ENCODE measurements around the gene RAB36. TPM values are rescaled to one million over a fixed set of nuclear protein-coding genes. Genes with fewer than 3 reads are reported as not detected.

RAB36 gene
- total RNA-seq, 1 donor from 2014 or later = 0.77 TPM

DNA sequence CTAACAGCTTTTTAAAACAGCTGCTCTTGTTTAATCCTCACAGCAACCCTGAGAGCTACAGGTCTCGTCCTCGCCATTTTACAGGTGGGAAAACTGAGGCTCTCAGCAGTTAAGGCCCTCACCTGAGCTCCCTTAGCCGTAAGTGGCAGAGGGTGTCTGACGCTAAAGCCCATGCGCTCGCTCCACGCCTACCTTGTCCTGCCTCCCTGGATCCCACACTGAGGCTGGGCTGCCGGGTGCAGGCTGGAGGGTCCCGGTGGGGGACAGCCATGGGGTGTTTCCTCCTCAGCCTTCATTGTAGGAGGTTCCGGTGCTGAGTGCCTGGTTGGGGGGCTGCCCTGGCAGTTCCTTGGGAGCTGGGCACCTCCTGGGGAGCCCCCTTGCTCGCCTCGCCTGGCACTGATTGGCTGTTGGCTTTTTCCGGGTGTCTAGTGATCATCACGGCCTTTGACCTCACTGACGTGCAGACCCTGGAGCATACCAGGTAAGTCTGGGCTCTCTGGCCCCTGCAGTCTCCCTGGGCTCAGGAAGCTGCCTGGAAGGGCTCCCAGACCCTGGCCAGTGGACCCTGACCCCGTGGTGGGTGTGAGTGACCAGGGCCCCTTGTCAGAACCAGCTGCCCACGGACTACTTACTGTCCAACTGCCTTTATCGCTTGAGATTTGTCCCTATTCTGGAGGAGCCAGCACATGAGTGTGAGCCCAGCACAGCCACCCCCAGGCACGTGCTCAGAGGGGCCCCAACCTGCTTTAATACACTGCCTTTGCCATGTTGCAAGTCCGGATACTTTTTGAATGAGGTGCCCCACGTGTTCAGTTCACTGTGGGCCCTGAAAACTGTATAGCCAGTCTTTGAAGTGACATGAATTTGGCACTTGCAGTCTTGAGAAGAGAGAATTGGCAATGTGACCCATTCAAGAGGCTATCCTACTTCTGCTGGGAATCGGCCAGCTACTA is 12.6 kb downstream of the RAB36 start:
- no peak for DNase-seq (ENCODE audit: low read depth in 2 of 2)

DNA sequence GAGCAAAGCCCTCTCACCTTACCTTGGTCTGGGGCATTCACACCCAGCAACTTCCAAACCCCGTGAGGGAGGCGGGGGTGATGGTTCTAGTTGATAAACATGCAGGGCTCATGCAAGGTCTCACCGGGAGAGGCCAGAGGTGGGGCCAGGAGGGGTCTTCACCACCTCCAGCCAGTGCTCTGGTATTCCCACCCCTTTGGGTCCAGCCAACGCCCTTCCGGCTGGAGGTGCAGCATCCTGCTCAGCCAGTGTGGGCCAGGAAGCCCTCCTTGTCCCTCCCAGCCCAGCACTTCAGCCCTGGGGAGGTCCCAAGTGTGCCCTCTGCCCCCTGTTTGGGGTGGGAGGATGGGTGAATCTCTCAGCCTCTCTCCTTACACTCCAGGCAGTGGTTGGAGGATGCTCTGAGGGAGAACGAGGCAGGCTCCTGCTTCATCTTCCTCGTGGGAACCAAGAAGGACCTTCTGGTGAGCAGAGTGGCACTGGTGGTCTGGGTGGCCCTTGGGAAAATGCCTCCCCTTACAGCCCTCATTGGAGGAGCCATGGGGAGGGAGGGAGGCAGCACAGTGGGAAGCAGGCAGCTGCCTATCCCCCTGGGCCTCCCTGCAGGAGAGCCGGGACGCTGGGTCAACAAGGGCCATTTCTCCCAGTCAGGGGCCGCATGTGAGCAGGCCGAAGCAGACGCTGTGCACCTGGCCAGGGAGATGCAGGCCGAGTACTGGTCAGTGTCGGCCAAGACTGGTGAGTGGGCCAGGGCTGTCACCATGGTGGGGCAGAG is 13.4 kb downstream of the RAB36 start:
- no peak for DNase-seq (ENCODE audit: low read depth in 2 of 2)

DNA sequence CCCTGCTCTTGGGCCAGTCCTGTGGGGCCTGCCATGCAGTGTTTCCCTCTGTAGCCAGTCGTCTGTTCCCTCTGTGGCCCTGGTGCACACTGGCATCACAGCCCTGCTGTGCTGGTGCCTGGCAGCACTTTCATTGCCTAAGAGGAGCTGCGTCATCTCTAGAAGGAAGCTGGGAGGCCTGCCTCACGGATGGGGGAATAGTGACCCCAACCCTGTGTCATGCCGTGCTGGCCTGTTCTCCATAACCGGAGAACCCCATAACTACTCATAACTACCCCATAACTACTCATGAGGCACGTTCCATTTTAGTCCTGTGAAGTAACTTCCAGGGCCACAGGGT is 14.0 kb downstream of the RAB36 start:
- DNase-seq (ENCODE audit: low read depth in 2 of 2) = no peak

DNA sequence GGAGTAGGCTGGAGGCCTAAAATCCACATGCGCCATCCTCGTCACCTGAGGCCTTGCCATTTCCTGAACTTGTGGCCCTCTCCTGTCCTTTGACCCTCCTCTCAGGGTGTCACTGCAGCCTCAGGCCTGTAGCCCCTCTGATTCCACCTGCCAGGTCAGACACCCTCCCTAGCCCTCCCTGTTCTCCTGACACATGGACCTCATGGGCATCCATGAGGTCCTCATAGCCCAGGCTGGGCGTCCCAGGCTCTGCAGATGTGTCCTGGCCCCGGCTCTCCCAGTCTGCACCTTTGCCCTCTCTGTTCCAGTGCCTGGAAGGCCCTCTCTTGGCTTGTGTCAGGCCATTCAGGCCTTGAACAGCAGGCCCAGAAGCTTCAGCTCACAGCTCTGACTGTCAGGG is 15.8 kb downstream of the RAB36 start:
- no peak for DNase-seq (ENCODE audit: low read depth in 2 of 2)

DNA sequence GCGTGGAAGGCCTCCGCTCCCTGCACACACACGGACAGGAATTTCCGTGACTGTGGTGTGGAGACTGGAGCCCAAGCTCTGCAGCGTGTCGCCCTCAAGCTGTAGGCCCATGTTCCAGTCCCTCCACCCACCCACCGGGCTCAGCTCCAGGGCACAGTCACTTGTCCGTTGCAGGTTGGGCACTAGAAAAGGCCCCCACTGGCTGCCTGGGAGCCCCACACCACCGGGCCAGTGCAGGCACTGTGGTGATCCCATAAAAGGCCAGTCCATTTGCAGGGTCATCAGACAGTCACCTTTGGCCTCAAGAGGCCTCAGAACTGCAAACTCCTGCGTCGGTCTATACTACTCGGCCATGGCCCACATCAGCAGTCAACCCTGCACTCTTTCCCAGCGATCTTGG is 16.3 kb downstream of the RAB36 start:
- no peak for DNase-seq (ENCODE audit: low read depth in 2 of 2)

DNA sequence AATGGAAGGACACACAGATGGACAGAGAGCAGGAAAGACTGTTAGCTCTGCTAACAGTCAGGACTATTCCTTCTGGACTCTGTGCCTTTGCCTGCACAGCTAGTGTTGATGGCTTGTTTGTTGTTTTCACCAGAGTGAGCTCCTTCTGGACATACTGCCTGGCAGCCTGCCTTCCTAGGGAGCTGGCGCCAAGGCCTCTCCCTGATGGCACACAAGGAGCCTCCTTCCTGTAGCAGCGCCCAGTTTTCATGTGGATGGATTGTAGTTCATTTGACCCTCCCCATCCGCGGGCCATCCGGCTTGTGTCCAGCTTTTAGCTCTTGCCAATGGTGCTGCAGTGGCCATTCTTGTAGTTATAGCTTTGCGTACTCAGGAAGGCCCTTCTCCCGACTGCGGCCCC is 18.4 kb downstream of the RAB36 start:
- DNase-seq (ENCODE audit: low read depth in 2 of 2) = no peak

DNA sequence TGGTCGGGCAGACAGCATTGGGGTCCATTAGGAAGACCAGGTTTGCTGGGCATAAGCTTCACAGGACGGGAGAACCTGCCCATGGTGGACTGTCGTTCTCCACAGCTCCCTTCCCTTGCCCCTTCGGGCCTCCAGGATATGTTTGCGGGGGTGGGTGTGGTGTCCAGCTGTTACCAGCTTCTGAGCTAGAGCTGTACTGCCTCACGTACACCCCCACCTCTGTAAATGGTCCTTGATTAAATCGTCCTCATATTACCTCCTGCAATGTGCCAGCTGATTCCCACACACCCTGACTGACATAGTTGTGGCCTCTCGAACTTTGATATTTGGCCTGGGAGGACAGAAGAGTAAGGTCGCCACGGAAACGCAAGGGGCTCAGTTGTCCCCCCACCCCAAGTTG is 18.8 kb downstream of the RAB36 start:
- DNase-seq (ENCODE audit: low read depth in 2 of 2) = no peak

DNA sequence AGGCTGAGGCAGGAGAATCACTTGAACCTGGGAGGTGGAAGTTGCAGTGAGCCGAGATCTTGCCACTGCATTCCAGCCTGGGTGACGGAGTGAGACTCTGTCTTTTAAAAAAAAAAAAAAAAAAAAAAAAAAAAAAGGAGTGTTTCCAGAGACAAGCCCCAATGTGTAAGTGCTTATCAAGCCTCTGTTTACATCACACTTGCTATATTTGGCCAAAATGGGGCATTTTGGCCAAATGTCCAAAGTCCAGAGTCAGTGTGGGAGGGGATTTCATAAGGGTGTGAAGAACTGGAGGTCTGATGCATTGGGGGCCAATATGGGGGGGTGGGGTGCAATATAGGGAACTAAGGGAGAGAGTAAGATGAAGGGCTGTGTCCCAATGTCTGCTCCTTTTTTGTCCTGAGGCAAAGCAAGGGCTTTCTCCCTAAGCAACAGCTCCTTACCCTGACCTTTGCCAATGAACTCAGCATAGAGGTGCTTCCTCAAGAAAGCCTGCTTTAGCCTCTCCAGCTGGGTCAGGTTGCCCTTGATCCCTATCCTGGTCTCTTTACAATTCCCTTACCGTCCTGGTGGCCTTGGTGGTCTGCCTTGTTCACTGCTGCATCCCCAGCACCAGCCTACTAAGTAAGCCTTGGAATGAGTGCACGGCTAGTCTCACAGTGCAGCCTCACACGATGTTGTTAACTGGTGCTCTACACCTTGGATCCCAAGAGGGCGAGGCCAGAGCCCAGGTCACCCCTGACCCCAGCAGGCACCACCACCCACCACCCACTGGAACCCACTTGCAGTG is 21.0 kb downstream of the RAB36 start:
- no peak for DNase-seq (ENCODE audit: low read depth in 2 of 2)

DNA sequence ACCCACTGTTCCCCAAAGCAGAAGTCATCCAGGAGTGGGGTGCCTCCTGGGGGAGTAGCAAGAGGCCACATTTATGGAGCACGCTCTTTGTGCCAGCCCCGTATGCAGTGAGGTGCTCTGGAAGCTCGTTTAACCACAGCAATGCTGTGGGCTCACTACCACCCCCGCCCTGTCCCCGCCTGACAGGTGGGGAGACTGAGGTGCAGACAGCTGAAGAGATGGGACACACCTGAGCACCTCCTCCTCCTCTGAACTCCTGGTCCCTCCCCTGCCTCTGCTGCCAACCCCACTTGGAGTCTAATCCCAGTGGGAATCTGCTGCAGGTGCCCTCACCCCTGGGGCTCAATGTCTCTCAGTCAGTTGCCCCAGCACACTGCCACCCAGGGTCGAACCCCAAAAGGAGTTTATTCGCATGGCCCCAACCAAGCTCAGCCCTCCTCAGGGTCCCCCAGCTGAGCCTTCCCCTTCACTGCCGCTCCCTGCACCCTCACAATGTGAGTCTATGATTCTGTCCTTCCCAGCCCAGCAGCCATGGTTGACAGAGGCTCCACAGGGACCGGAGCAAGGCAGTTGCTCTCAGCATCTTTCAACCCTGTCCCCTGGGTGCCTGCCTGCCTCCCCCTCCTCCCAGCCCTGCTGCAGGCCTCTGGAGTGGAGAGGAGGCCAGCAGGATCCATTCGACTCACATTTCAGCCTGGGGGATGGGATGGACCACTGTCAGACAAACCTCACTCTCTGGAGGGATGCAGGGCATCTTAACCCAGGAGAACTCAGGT is 21.8 kb downstream of the RAB36 start:
- DNase-seq (ENCODE audit: low read depth in 2 of 2) = no peak

DNA sequence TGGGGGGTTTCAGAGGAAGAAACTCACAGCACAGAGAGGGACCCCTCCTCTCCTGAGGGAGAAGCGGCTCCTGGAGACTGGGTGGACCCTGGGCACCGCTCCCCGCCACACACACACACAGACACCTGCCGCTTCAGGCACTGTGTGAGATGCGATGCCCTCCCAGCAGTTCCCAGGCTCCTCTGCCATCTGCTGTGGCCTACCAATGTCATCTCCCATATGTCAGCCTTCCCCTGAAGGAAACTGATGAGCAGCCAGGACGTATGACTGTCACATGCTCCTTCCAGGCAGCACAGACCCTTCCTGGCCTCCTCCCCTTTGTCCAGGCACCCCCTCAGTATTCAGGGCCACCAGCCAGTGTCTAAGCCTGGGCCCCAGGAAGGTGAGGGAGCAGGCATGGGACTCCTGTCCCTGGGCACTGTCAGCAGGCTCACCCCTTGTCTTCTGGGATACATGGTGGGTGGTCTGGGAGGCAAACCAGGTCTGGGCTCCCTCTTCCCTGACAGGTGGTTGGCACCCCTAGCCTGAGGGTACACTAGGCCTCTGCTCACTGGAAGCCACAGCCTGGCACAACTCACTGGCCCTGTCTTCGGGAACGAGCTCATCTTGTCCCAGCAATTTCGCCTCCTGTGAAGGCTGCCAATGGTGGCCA is 23.2 kb downstream of the RAB36 start:
- no peak for DNase-seq (ENCODE audit: low read depth in 2 of 2)

DNA sequence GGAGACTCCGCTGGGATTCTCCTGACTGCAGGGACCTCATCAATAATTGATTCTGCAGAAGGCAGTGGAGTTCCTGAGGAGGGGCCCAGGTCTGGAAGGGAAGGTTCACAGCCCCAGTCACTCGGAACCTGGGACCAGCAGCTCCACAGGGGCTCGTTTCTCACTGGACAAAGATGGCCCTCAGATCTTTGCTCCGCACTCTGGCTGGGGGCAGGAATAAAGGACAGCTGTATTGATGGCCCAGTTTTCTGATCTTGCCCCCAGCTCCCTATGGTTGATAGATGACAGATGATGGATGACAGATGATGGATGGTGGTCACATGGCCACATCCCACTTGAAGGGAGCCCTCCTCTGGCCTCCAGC is 23.7 kb downstream of the RAB36 start:
- no peak for DNase-seq (ENCODE audit: low read depth in 2 of 2)

DNA sequence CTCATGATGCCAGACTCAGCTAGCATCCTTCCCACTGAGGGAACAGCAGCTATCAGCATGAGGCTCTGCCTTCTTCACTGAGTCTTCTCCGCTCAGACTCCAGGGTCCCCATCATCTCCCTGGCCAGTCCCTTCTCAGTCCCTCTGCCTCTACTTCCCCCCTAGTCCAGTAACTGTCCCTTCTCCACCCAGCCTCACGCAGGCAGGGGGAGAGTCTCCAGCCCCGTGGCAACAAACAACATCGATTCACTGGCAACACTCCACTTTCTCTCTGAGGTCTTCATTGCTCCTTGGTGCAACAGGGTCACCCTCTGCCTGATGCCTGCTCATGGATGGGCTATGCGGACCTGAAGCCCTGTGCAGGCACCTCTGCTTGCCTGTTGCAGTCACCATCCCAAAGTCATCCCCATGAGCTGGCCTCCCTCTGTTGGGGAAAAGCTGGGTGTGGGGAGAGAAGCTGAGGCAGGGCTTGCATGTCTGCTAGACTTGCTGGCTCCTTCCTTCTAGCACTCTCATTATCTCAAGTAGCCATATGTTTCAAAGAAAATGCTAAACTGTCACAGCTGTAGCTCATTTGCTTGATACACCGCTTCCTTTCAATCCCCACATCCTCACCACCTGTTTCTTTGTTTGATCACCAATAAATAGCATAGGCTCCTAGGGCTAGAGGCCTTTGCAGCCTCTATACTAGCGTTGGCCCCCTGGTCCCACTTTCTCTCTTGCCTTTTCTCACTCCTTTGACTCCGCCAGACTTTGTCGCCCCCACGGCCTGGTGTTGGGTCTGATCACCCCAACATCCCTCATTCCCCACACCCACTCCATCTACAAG is 30.8 kb downstream of the RAB36 start:
- no peak for DNase-seq (ENCODE audit: low read depth in 2 of 2)

DNA sequence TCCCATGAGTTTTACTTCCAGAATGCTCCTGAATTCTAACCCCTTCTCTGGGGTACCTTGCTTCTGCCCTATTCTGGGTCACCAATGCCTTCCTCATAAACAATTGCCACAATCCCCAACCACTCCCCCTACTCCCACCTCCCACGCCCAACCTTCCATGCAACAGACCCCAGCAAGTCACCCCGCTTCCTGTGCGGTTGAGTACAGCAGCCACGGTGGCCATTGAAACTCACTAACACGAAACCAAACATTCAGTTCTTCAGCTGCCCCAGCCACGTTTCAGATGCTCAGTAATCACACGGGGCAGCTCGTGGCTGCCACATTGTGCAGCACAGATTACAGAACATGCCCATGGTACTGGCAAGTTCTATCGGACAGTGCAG is 31.4 kb downstream of the RAB36 start:
- DNase-seq (ENCODE audit: low read depth in 2 of 2) = no peak

DNA sequence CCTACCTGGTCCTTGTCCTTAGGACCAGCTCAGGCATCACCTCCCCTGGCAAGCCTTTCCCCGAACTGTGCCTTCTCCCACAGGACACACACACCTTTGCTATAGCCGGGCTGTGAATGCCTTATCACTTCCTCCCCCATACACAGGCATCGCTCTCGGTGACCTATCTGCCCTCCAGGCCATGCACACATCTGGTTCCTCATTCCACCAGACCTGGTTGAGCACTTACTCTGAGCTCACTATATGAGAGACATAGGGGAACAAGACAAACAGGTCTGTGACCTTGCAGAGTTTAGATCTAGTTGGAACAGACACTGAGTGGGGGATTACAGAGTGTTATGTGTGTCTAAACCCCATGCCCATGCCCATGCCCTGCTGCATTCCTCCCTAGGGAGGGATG is 31.9 kb downstream of the RAB36 start:
- DNase-seq (ENCODE audit: low read depth in 2 of 2) = no peak

DNA sequence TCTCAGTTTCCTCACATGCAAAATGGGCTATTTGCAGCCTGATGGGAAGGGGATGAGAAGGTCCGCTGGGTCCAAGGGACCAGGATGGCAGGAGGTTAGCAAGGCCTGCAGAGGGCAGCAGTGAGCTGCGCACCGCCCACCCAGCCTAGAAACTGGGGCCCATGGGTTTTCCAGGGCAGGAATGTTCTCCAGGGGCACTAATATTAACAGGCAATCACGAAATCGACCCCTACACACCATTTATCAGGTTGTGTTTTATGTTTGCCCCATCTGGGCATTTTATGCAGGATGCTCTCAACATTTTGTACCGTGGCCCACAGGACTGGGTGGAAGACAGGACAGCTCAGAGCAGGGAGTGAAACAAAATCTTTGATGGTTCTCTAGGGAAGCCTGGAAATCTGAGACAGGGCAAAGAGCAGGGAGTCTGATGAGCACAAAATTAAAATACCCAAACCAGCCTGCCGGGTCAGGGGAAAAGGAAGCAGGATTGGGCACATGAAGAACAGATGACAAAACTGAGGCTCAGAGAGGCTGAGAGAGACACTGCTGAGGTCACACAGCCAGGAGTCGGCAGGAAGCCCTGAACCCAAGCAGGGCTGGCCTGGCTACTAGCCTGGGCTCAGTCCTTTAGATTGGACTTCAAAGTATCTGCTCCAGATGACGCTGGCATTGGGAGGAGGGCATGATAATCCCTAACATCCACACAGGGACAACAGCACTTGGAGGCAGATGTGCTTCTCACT is 33.4 kb downstream of the RAB36 start:
- peak; percentile 38 to 71 for DNase-seq (ENCODE audit: low read depth in 2 of 2)

DNA sequence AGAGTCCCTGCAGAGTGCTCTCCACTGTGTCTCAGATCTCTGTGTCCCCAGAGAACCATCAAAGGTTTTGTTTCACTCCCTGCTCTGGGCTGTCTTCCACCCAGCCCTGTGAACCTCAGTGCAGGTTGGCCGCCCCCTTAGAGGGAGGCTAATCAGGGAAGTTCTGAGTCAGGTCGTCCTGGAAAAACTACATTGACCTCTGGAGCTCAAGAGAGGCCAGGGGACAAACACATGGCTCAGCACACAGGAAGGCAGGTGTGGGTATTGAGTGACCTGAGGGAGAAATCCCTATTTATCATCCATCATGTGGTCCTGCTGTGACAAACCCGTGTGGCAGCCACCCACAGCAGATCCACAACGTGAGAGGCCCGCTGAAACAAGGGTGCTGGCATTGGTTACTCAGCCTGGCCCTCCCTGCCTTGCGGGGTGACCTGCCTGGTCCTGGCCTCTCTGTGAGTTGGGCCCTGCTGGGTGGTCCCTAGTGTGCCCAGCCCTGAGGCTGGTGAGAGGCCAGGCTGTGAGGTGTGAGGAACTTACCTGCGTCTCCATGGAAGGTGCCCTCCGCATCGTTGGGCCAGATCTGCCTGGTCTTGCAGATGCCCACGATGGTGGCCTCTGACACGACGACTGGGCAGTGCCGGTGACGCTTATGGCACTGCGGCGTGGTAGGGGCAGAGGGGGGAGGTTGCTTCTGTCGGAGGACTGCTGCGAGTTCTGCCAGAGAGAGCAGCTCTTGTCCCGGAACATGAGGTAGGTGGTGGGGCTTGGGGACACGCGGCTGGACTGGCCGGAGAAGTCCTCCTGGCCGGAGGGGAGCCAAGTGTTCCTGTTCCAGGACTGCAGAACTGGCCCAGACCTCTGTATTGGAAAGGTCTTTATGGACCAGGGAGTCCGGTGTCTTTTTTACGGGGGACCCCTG is 34.4 kb downstream of the RAB36 start:
- peak in 1 of 2 donors; percentile 55 for DNase-seq (ENCODE audit: low read depth in 2 of 2)

DNA sequence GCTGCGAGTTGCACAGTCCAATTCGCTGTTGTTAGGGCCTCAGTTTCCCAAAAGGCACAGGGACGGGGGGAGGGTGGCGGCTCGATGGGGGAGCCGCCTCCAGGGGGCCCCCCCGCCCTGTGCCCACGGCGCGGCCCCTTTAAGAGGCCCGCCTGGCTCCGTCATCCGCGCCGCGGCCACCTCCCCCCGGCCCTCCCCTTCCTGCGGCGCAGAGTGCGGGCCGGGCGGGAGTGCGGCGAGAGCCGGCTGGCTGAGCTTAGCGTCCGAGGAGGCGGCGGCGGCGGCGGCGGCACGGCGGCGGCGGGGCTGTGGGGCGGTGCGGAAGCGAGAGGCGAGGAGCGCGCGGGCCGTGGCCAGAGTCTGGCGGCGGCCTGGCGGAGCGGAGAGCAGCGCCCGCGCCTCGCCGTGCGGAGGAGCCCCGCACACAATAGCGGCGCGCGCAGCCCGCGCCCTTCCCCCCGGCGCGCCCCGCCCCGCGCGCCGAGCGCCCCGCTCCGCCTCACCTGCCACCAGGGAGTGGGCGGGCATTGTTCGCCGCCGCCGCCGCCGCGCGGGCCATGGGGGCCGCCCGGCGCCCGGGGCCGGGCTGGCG is 35.1 kb downstream of the RAB36 start, which contains the start of gene BCR:
BCR (plus strand) TSS at position 209 of the 592 bp plus-strand sequence. CDS start 452 bp downstream, outside the sequence.
- peak; percentile 40 to 88 for DNase-seq (ENCODE audit: low read depth in 2 of 2)

Data from dermis microvascular lymphatic vessel endothelial cell (primary cell).